PC-3 (cell line): ENCODE measurements around the gene SYNE1.

Experiments used
- EZH2 ChIP-seq: fragments of 300-600 bp; sonication (generic); IDR thresholded peaks from one replicate; pipeline ENCODE4 v1.6.1; 2017; ENCODE audit warnings: antibody characterized with exemption, mild to moderate bottlenecking, low read length; ENCODE audit not compliant: unreplicated experiment
- EZH2phosphoT487 ChIP-seq: fragments of 300-600 bp; sonication (generic); IDR thresholded peaks from 2 replicates; pipeline ENCODE4 v1.6.1; 2018; ENCODE audit warnings: mild to moderate bottlenecking, antibody characterized with exemption, low read length, borderline replicate concordance
- TF ChIP-seq, protein P1 (sequence below): fragments of 300-600 bp; sonication (generic); conservative IDR thresholded peaks from 2 replicates; pipeline ENCODE4 v1.5.1; 2017; ENCODE audit warnings: antibody characterized with exemption, low read depth, mild to moderate bottlenecking, low read length

DNA sequence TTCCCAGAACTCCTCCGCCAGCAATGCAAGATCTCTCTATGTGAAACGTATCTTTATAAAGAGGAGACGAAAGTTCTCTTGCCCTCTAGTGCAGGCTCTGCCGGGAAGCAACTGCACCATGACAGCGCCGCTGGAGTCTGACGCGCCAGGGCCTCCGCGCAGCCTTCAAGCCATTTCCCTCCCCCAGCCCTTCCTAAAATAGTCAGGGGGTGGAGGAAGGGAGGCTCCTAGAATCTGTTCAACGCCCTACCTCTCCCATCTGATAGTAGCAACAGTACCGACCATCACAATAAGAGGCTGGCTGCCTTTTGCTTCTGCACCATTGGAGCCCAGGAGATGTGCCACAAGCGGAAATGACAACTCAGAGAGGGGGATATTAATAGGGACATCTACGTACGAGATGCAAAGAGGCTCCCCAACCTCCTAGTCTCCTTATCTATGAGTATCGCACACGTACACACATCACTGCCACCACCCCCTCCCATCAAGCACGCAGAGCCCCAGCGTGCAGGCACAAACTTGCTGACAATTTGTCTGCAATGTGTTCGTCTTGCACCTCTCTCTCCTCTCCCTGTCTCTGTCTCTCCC lies 1.0 kb downstream of the SYNE1 start:
- TF ChIP-seq, protein P1, sequence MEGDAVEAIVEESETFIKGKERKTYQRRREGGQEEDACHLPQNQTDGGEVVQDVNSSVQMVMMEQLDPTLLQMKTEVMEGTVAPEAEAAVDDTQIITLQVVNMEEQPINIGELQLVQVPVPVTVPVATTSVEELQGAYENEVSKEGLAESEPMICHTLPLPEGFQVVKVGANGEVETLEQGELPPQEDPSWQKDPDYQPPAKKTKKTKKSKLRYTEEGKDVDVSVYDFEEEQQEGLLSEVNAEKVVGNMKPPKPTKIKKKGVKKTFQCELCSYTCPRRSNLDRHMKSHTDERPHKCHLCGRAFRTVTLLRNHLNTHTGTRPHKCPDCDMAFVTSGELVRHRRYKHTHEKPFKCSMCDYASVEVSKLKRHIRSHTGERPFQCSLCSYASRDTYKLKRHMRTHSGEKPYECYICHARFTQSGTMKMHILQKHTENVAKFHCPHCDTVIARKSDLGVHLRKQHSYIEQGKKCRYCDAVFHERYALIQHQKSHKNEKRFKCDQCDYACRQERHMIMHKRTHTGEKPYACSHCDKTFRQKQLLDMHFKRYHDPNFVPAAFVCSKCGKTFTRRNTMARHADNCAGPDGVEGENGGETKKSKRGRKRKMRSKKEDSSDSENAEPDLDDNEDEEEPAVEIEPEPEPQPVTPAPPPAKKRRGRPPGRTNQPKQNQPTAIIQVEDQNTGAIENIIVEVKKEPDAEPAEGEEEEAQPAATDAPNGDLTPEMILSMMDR, result no peak
- TF ChIP-seq EZH2, result no peak
- no peak for TF ChIP-seq EZH2phosphoT487
